NB4 (cell line): ENCODE measurements around the gene TUBB4B.

Experiments used
- MAX ChIP-seq: IDR thresholded peaks from 2 replicates; pipeline ENCODE4 v1.6.1; 2011; ENCODE audit warnings: low read depth, low read length
- POLR2A ChIP-seq: IDR thresholded peaks from 2 replicates; pipeline ENCODE4 v1.6.1; 2011; ENCODE audit warnings: mild to moderate bottlenecking; ENCODE audit not compliant: insufficient read length; ENCODE audit errors: extremely low read depth
- TF ChIP-seq, protein P1 (sequence below): IDR thresholded peaks from one replicate; pipeline ENCODE4 v1.5.1; 2012; ENCODE audit warnings: low read depth, low read length

DNA sequence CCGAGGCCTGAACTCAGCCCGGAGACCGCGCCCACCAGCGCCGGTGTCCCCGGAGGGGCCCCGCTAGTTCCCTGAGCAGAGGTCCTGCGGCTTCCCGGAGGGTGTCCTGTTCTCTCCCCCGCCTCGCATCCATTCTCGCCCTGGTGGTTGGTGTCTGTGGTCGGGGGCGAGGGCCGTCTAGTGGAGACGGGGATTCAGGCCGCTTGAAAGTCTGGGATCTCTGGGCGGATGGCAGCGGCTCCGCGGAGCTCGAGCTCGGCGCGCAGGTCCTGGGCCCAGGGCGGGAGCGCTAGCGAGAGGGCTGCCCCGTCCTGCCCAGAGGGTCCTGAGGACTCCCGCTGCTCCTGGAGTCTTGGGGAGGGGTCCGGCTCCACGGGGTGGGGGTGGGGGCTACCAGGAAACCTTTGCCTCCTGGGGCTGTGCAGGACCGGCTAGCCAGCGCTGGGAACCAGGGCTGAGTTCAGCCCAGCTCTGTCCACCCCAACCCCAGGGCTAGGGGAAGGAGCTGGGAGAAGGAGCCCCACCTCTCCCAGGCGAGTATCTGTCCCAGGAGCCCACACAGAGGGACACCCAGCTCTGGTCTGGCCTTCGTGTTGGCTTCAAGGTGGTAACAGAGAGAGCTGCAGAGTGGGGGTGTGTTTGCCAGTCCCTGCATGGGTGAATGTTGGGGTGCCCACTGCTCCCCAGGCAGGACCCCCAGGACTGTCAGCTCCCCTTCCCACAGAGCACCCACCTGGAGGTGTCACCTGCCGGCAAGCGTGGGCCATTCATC, 40.4 kb downstream of the TUBB4B start:
- no peak for TF ChIP-seq POLR2A
- no peak for TF ChIP-seq MAX
- TF ChIP-seq, protein P1, sequence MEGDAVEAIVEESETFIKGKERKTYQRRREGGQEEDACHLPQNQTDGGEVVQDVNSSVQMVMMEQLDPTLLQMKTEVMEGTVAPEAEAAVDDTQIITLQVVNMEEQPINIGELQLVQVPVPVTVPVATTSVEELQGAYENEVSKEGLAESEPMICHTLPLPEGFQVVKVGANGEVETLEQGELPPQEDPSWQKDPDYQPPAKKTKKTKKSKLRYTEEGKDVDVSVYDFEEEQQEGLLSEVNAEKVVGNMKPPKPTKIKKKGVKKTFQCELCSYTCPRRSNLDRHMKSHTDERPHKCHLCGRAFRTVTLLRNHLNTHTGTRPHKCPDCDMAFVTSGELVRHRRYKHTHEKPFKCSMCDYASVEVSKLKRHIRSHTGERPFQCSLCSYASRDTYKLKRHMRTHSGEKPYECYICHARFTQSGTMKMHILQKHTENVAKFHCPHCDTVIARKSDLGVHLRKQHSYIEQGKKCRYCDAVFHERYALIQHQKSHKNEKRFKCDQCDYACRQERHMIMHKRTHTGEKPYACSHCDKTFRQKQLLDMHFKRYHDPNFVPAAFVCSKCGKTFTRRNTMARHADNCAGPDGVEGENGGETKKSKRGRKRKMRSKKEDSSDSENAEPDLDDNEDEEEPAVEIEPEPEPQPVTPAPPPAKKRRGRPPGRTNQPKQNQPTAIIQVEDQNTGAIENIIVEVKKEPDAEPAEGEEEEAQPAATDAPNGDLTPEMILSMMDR: no peak
